GM18907 (cell line): ENCODE measurements around the gene SERGEF.

Experiments used
- ATAC-seq: cut with Tn5 transposase; IDR thresholded peaks from one replicate; pipeline ENCODE4 v1.9.1; 2021; ENCODE audit warnings: mild to moderate bottlenecking, moderate library complexity; ENCODE audit not compliant: unreplicated experiment

The SERGEF gene

GRCh38 chr11:17867341-17867740 is 145.5 kb downstream of the SERGEF start:
- no peak for ATAC-seq

- no peak for ATAC-seq
These were observed 146.9 kb downstream of the SERGEF start for GRCh38 chr11:17865765-17866428.

DNA sequence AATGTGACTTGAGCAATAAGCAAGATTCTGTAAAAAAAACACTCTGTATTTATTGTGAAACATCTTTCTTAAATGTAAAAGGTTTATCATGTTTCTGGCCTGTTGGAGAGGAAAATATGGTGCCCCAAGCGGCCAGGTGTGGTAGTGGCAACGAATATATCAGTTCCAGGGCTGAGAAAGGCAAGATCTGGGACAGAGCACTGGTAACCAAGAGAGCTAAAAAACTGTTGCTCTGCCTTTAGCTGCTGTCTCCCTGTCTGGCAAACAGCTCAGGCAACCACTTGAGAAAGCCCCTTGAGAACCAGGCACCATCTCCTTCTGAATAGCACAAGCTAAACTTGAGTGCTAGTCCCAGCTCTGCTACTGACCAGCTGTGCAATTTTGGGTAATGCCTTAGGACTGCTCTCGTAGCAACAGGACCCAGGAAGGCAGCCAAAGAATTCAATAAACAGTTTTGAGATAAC is 148.3 kb downstream of the SERGEF start:
- no peak for ATAC-seq

- no peak for ATAC-seq
These were observed 151.7 kb downstream of the SERGEF start for GRCh38 chr11:17861036-17861755.

- ATAC-seq: no peak
These were observed 153.3 kb downstream of the SERGEF start for GRCh38 chr11:17859552-17859951.

DNA sequence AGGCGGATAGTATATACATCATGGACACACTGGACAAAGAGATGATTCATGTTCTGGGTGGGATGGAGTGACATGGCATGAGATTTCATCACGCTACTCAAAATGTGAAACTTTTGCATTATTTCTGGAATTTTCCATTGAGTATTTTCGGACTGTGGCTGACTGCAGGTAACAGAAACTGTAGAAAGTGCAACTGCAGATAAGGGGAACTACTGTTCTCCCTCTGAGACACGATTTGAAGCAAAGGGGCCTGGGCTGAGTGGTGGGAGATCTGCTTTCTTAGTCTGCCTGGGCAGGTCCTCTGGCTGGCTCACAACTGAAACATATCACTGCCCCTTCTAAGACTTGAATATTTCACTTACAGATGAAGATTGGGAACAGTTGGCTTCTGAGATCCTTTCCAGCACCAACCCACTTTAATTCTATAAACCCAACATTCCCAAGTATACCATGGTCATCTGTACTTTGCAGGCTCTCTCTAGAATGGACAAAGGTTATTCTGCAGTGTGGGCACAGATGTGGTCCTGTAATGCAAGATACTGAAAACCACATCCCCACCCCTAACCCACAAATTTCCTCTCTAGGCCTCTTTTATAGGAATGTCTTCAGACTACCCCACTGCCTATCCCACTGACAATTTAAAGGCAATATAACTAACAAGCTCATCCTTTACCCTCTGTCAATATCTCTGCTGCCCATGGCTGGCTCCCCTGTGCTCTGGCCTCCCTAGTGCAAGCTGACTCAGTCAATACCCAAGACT is 157.1 kb downstream of the SERGEF start:
- peak; percentile 46 for ATAC-seq

GRCh38 chr11:17853280-17853679 is 159.6 kb downstream of the SERGEF start:
- no peak for ATAC-seq

DNA sequence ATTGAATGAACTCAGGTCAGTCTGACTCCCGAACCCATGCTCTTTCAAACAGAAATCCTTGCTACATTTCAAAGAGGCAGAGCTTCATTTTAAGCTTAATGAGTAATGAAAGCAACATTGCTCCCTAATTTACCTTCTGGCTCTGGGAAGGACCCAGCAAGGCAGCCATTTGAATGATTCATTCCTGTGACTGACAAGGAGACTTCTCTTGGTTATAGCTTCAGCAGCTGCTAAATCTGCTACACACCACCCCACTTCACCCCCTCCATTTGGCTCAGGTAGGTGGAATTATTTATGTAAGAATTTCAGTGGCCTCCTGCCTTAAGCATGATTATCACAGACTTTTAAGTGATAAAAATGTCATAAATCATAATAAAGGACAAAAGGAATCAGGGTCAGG is 160.6 kb downstream of the SERGEF start:
- no peak for ATAC-seq

GRCh38 chr11:17851697-17852096 is 161.2 kb downstream of the SERGEF start:
- no peak for ATAC-seq

DNA sequence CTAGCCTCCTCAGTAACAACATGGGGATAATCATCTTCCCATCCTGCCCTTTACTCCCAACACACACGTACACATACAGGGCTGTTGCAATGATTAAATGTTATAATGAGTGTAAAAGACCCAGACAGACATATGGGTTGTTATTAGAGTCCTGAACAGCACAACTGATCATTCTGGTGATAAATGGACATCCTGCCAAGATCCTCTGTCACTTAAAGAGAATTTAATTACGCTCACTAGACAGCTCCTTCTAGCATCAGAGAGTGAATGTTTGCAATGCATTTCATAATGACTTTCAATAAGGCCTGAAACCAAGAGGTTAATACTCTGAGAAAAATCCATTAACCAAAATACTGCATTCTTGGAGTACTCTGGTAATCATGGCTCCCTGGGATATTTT is 162.5 kb downstream of the SERGEF start:
- ATAC-seq: no peak

DNA sequence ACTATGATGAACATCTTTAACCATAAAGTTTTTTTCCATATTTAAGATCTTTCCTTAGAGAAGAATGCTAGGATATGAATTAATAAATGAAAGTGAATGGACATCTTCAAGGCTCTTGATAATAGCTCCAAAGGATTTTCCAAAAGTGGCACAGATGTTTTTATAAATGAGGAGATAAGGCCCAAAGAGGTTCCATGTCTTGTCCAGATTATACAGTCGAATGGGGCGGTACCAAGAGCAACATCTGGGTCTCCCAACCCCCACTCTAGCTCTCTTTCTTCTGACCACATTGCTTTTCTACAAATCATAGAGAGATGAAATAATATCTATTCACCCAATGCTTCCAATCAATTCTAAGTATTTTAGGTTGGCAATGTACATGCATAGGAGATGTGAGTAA is 164.1 kb downstream of the SERGEF start:
- no peak for ATAC-seq

DNA sequence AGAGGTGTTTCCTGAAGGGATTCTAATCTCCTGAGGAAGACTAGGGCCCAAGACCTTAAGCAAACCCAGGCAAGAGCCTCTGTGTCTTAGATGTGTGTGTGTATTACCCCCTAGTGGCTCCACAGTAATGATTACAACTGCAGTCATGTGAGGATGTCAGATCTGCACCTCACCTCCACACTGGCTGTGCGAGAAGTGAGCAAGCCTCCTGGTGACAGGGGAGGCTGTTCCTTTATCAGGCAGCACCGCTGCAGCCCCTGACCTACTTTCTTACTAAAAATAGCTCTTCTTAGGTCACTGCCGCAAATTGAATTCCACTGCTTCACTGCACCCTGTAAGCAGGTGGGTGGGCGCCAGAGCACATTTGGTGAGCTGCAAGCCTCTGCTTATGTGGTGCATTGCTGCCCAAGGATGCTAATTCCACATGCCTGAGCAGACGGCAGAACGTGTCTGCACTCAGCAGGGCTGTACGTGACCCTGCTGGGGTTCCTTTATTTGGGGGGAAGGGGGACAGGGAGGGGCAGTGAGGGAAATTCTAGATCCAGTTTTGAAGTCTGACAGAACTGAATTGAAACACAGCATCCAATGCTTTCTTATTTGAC is 165.9 kb downstream of the SERGEF start:
- ATAC-seq: no peak

GRCh38 chr11:17845431-17845881 is 167.4 kb downstream of the SERGEF start:
- ATAC-seq: no peak

- no peak for ATAC-seq
These were observed 172.7 kb downstream of the SERGEF start for GRCh38 chr11:17840101-17840548.

DNA sequence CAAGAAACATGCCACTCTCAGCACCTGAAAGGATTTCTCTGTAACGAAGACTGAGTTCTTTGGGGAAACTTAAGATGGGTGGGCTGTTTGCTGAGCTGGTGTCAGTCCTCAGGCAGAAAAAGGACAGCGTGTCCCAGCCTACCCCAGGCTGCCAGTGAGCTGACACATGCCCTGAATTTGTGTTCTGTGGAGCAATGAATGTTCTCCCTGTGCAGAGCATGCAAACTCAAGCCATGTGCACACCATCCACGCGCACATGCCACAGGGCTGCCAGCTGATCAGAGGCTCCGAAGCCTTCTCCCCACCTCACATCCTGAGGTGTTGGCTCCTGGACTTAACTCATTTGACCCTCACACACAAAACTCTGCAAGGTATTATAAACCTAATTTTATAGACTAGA is 173.4 kb downstream of the SERGEF start:
- no peak for ATAC-seq

DNA sequence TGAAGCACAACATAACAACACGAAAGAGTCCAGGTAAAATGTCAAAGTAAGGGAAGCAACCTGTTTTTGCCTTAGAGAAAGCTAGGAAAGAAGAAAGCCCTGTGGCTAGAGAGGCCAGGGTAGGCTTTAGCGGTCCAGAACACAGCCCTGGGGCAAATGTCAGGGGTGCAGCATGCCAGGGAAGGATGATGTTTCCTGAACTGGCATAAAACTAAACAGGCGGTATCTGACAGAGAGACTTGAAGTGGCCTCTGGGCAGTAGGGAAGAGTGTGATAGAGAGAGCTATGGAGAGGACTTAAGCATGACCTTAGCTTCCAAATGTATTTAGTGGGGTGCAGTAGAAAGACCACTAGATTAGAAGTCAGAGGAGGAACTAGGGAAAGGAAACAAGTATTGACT is 174.7 kb downstream of the SERGEF start:
- ATAC-seq: no peak

DNA sequence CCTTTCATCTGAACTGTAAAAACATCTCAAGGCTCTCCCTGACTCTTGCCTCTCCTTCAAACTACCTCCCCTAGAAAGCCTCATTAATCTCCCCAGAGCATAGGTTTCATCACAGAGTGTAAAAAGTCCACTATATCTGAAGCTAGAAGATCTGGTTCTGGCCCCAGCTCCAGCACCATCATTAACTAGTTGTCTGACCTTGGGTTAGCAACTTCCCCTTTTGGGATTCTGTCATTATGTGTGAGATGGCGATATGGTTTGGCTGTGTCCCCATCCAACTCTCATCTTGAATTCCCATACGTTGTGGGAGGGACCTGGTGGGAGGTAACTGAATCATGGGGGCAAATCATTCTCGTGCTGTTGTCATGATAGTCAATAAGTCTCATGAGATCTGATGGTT is 181.0 kb downstream of the SERGEF start:
- no peak for ATAC-seq

- ATAC-seq: no peak
These were observed 181.6 kb downstream of the SERGEF start for GRCh38 chr11:17831228-17831627.

GRCh38 chr11:17828311-17828751 is 184.5 kb downstream of the SERGEF start:
- no peak for ATAC-seq

DNA sequence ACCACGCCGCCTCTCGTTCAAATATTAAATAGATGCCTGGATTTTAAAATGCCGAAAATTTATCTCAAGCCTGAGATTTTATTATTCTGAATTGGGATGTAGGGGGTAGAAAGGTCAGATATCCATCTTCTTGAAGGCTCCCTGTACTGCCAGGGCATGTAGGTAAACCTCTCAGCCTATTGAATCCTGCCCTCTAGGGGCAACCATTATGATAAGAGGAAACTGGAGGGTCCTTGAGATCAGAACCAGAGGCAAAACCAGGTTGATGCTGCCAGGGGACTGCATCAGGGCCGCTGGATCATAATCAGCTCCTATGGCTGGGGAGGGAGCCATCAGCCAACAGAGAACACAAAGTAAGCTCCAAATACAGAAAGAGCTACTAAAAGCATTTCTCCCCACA is 185.8 kb downstream of the SERGEF start:
- ATAC-seq: no peak

DNA sequence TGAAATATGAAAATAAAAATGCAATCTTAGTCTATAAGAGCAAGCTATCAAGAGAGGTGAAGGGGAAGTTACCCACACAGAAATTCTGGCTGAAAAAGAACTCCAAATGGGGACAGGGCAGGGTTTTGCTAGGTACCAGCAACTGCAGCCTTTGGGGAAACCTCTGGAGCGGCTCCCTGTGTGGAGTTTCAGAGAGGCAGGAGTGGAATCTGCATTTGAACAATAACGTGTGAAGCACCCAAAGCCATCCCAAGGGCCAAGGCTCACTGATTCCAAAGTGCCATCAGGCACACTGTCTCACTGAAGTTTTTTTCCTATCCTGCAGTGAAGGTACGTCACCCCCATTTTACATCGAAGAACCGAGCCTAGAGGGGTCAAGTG is 190.5 kb downstream of the SERGEF start:
- ATAC-seq: no peak
